ENCODE results near the gene TACC2.
"Not testable (repeated sequence)": the region's sequence is repeated elsewhere in the genome, so short reads cannot be mapped to it uniquely, and the experiment has no call there.

The TACC2 gene

GRCh38 chr10:122097935-122098334 lies 109.0 kb downstream of the TACC2 start:
- no peak for DNase-seq

- no peak for DNase-seq
Observed at GRCh38 chr10:122098924-122099323, 110.0 kb downstream of the TACC2 start.

GRCh38 chr10:122099562-122099961 lies 110.6 kb downstream of the TACC2 start:
- DNase-seq, result no peak

DNA sequence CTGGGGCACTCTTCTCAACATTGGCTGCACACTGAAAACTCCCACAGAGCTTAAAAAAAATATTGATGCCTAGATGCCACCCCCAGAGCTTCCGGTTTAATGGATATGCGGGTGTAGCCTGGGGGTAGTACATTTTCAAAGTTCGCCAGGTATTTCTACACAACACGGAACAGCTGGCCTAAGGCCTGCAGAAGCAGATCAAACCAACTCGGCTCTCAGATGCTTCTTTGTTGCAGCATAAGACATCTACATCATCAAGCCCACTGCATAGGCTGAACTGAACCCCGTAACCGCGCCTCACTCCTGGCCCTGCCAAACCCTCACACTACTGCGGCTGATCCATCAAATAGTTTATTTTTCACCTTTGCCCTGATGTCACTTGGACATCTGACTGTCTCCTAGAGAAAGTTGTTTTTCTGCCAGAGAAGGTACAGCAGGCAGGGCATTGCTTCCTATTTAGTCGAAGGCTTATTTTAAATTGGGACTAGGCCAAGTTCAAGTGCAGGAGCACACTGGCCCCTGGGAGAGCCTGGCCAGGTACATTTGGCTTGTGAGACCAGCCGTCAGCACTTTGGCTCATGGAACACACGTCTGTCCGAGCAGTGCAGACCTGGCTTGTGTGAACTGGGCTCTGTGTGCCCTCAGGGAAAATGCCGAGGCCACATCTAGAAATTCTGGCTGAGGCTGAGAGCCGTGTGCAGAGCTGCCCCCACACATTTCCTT lies 113.3 kb downstream of the TACC2 start:
- no peak for DNase-seq

DNA sequence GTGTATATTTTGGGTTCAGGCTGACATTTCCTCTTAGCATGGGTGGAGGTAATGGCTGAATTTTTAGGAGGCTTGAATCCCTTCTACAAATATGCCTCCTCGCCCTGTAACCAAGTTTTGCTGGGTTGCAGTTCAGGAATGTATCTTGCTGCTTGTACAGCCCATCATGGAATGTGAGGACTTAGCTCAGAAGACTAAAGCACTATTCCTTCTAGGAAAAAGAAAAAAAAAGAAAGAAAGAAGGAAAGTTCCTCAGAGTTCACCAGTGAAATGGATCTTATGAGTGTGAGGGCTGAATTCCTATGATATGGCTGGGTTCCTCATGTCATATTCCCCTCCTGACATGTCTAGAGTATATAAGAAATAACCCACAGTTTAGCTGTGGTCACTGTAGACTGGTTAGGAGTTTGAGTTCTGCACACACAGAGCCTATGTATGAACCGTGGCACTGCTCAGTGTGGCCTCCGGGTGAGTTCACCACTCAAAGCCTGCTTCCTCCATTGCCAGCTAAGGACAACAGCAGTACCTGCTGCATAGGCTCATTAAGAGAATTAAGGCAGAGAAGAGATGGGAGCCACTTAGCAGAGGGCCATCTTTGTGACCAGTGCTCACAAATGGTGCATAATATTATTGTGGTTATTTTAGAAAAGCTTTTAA lies 114.0 kb downstream of the TACC2 start:
- DNase-seq, result no peak

GRCh38 chr10:122103592-122103991 lies 114.6 kb downstream of the TACC2 start:
- no peak for DNase-seq

DNA sequence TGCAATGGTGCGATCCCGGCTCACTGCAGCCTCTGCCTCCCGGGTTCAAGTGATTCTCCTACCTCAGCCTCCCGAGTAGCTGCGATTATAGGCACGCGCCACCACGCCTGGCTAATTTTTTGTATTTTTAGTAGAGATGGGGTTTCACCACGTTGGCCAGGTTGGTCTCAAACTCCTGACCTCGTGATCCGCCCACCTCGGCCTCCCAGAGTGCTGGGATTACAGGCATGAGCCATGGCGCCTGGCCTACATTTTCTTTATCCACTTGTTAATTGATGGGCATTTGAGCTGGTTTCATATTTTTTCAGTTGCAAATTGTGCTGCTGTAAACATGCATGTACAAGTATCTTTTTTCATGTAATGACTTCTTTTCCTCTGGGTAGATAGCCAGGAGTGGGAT lies 119.8 kb downstream of the TACC2 start:
- DNase-seq, result not testable (repeated sequence)

DNA sequence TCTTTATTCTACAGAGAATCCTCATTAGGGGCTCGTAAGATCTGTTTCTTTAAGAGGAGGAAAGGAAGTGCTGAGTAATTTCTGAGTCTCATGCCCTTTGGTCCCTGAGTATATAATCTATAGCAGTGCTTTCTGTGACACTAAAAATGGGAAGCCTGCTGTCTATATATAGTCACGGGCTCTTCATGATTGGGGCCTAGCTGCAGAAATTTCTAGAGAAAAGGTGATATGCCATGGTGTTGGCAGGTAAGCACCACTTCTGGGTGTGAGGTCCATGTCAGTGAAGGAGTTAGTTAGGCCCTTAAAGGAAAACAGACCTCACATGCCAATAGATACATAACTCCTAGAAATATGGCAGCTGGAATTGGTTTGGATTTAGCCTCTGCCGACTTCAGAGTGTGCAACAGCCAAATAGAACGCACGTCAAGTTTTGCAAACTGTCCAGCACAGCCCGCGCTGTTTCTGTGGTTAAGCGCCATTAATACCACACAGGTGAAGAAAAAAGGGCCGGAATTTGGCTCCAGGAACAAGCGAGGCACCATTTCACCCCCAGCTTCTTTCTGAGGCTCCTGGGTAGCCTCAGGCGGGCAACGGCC lies 123.2 kb downstream of the TACC2 start:
- no peak for DNase-seq

DNA sequence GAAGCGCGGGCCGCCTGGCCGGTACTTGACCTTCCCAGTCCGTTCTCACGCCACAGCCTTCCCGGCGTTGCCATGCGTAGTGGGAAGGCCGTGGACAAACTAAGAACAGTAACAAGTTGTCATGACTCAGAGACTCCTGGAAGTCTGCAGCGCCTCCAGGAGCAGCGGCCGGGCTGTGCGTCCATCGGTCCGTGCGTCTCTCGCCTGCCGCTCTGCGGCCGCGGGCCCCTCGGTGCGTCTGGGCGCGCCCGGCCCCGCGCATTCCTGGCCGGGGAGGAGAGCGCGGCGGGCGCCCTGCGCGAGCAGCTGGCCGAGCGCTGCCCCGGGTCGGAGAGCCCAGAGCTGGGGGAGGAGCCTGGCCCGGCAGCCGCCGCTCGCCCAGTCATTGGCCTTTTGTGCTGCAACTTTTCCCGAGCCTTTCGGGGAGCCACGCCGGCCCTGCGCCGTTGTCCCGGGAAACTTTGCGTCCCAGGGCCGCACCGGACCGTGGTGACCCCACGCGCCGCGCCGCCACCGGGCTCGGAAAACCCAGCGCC lies 123.7 kb downstream of the TACC2 start:
- no peak for DNase-seq

DNA sequence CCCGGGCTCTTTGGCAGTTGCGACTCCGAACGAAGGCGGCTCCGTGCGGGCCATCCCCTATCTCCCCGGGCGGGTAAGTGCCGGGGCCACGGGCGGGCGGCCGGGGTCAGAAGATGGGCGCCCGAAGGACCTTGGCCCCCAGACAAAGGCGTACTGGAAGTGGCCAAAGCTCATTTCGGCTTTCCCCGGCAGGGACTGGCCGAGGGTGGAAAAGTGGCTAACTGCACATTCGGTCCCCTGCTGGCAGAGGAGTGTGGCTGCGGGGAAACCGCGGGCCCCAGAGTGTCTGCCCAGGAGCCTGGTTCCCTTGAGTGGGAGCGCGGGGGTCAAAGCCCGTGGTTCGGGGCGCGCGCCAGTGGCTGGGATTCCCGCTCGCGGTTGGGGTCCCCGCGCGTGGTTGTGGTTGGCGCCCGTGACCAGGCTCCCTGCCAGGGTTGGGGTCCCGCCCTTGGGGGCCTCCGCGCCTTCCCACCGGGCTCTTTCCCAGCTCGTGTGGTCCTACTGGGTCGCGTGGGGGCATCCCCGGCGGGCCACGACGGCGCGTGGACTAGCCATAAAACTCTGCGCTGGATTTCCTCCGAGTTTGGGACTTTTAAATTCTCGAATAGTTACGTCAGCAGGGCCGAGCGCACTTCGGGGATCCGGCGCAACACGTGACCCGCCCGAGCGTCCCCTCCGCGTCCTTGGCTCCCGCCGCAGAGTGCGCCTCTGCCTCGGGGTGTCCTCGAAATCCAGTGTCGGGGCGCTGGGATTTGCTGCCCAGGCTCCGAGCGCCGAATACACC lies 124.4 kb downstream of the TACC2 start:
- DNase-seq, result no peak

DNA sequence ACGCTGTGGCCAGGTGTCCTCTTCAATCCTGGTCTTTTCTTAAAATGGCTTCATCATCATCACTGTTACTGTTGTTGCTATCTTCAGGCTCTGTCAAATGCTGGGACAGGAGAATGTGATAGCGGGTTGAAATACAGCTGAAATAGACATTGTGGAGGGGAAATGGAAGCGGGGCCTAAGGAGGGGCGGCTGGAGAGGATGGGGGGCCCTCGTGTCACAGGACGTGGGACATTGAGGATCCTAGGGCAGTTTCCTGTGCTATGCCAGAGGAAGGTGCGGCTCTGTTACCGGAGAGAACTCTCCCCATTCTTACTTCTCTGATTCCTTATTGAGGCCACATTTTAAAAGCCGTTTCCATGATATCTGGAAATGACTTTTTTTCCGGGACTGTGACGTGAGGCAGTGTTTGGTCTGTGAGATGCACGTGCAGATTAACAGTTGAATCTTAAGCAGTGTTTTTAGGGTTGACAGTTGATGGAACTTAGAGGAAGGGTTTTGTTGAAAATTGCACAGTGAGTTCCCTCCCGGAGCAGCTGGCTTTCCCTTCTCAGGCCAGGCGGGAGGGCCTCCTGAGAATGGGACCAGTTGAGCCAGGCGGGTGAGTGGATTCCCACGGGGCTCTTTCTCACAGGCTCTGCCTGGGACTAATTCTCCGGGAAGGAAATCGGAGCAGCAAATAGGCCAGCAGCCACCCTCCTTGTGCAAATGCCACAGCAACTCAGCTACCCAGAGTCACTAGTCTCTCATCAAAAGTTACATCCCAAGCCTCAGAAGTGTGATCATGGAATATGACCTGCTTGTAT lies 125.2 kb downstream of the TACC2 start:
- no peak for DNase-seq

- no peak for DNase-seq
Observed at GRCh38 chr10:122115874-122116273, 126.9 kb downstream of the TACC2 start.

- no peak for DNase-seq
Observed at GRCh38 chr10:122116331-122116730, 127.4 kb downstream of the TACC2 start.

GRCh38 chr10:122117475-122117874 lies 128.5 kb downstream of the TACC2 start:
- DNase-seq, result no peak

GRCh38 chr10:122120008-122120744 lies 131.2 kb downstream of the TACC2 start:
- no peak for DNase-seq

- DNase-seq, result no peak
Observed at GRCh38 chr10:122121059-122121458, 132.1 kb downstream of the TACC2 start.

GRCh38 chr10:122122493-122122892 lies 133.5 kb downstream of the TACC2 start:
- DNase-seq, result no peak

DNA sequence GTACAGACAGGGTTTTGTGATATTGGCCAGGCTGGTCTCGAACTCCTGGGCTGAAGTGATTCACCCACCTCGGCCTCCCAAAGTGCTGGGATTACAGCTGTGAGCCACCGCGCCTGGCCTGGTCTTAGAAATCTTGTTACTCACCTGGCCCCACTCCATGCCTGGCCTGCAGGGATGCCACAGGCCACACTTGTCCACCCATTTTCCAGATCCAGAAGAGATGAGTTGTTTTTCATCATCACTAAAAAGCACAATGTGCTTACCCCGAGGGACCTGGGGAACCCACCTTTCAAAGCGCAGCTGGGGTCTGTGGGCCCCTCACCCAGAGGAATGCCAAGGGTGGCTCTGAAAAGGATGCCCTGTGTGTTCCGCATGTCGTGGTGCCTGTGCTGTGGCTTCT lies 134.2 kb downstream of the TACC2 start:
- no peak for DNase-seq

DNA sequence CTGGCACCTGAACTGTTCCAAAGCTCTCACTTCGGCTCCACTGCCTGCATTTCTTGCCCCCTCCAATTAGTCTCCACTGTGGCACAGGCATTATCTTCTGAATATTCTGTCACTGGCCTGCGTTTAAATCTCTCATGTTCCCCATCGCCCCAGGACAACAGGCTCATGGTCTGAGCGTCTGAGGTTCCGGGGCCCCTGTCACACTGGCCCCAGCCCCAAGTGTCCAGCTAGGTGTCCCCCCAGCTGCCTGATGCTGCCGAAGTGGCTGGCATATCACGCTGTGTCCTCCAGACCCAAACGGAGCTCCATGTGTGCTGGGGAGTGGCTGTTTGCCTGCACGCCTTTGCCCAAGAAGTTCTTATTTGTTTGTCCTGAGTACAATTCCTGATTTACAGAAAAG lies 135.4 kb downstream of the TACC2 start:
- no peak for DNase-seq

DNA sequence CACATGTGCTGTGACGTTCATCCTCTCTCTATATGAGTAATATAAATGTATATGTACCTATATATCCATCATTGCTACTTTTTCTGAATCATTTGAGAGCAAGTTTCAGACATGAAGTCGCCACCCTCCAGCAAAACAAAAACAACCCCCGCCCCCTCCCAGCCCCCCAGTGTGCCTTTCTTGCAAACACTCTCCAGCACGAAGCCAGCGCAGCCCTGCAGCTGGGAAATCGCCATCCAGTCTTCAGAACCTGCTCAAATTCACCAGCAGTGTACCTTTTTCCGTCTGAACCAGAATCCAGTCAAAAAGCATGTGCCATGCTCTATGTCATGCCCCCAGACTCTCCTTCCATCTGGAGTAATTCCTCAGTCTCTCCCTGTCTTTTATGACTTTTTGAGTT lies 135.8 kb downstream of the TACC2 start:
- no peak for DNase-seq

- DNase-seq, result no peak
Observed at GRCh38 chr10:122126763-122127659, 138.0 kb downstream of the TACC2 start.

Measured in NCI-H1105 (cell line).